Measurements from ENCODE around the gene PWWP2A. TPM values are rescaled to one million over a fixed set of nuclear protein-coding genes. Genes with fewer than 3 reads are reported as not detected.
A peak's percentile ranks its signal among the peaks of the same experiment; 100 is the strongest.

PWWP2A gene
- polyA plus RNA-seq, 1 experiment = 8.7 TPM

DNA sequence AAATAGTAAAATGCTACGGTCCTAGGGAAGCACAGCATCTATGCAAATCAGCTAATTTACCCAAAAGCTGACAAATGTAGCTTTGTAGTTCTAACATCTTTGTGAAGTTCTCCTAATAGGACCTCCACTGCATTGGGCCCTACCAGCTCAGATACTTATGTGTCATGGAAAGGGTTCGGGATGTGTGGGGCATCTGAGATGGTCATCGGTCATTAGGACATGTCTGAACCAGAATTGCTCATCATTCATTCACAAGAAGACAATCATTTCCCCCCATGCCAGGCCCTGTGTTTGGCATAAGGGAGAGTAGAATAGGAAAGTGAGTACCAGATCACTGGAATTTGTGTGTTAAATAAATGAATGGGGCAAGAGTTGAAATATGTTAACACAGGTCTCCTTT lies 35.7 kb downstream of the PWWP2A start:
- Histone ChIP-seq H3K27me3 (ENCODE audit: control insufficient read depth, insufficient read depth, low read length) (no peaks in the 10 kb centered on the region), H3K4me3 (ENCODE audit: low read depth, low read length) (no peak overlapping the region), H3K36me3 (ENCODE audit: control insufficient read depth, insufficient read depth, low read length) (no peaks in the 10 kb centered on the region)
- no peak for TF ChIP-seq CTCF (IDR thresholded peaks at IDR 0.05; ENCODE audit: insufficient read depth, low read depth, low read length)
- POLR2A ChIA-PET = no interaction called here
- CTCF ChIA-PET = interaction anchor here (2.1 kb wide), 1 partner anchor 262 kb away, joined by 9 read pairs; no protein-coding TSS in a partner anchor
- DNase-seq (ENCODE audit: low read depth) = no peak

DNA sequence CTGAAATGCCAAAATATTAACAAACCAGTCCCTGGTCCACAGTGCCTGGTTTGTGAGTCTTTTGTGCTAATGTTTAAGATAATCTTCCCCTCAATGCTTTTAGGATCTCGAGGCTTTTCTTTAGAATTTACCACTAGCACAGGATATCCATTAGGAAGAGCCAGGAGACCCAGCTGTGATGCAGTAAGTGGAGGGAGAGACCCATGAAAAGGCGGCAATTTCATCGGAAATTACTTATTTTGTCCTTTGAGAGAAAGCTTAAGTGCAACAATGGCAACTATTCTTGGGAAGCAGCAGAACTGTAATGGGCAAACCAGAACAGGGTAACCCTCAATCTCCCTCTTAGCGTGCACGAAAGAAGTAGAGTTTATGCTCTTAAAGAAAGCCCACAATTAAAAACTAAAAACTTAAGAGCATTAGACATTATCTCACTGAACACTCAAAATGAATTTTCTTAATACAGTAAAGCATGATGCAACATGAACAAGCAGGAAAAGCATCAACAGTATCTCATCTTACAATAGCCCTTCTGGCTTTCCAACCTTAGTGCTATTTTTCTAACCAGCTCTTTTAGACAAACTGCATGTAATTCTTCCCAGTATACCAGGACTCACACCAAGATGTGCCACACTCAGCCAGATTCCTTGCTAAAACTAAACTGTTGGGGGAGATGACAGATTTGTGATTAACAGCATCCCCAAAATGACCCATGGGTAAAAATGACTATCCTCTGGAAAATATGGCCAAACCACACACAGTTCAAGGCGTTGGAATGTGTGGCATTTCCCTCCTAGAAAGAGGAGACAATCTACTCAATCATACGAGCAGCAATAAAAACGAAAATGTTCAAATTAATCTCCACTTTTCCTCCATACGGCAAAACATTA lies 36.4 kb downstream of the PWWP2A start:
- ChIA-PET CTCF (interaction anchor here (2.1 kb wide), 1 partner anchor 262 kb away, joined by 9 read pairs; no protein-coding TSS in a partner anchor), POLR2A (no interaction called here)
- Histone ChIP-seq H3K4me3 (ENCODE audit: low read depth, low read length) (no peak overlapping the region), H3K36me3 (ENCODE audit: control insufficient read depth, insufficient read depth, low read length) (no peaks in the 10 kb centered on the region), H3K27me3 (ENCODE audit: control insufficient read depth, insufficient read depth, low read length) (no peaks in the 10 kb centered on the region)
- DNase-seq (ENCODE audit: low read depth) = peak; percentile 49
- no peak for TF ChIP-seq CTCF (IDR thresholded peaks at IDR 0.05; ENCODE audit: insufficient read depth, low read depth, low read length)

DNA sequence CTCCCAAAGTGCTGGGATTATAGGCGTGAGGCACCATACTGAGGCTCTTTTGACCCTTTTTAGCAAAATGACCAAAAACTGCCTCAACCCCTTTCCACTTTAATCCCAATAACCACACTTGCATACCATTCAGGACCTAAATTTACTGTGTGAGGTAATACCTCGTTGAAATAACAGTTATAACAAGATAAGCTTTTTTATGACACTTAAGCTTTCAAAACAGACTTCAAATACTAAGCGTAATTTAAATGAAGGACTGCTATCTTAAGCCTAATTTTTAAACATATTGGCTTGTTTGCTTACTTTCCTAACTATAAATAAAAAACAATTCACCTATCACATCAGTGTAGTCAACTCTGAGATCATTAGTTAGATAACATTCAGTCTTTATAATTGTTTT lies 37.8 kb downstream of the PWWP2A start:
- ChIA-PET POLR2A (no interaction called here), CTCF (interaction anchor here (0.9 to 3.2 kb wide), 7 partner anchors 11 to 263 kb away, joined by 3 to 28 read pairs (median 3); partner anchors contain the start of gene PWWP2A)
- TF ChIP-seq CTCF (IDR thresholded peaks at IDR 0.05; ENCODE audit: insufficient read depth, low read depth, low read length) = no peak

GRCh38 chr5:160079753-160080152 lies 39.5 kb downstream of the PWWP2A start:
- ChIA-PET CTCF (interaction anchor here (0.6 to 3.2 kb wide), 3 partner anchors 9 to 265 kb away, joined by 3 to 28 read pairs (median 4); no protein-coding TSS in a partner anchor), POLR2A (no interaction called here)
- H3K36me3 ChIP-seq (ENCODE audit: control insufficient read depth, insufficient read depth, low read length) = no peaks in the 10 kb centered on the region

More for the DNA sequence above, 37.8 kb downstream of the PWWP2A start:
- Histone ChIP-seq H3K4me3 (ENCODE audit: low read depth, low read length) (no peak overlapping the region), H3K27me3 (ENCODE audit: control insufficient read depth, insufficient read depth, low read length) (no peaks in the 10 kb centered on the region), H3K36me3 (ENCODE audit: control insufficient read depth, insufficient read depth, low read length) (no peaks in the 10 kb centered on the region)
- DNase-seq (ENCODE audit: low read depth) = no peak

More at GRCh38 chr5:160079753-160080152, 39.5 kb downstream of the PWWP2A start:
- DNase-seq (ENCODE audit: low read depth) = no peak
- no peak overlapping the region for H3K4me3 ChIP-seq (ENCODE audit: low read depth, low read length)
- TF ChIP-seq CTCF (IDR thresholded peaks at IDR 0.05; ENCODE audit: insufficient read depth, low read depth, low read length) = no peak
- H3K27me3 ChIP-seq (ENCODE audit: control insufficient read depth, insufficient read depth, low read length) = no peaks in the 10 kb centered on the region

All from BJ (cell line).